ENCODE results near the gene SLC6A7. TPM values are rescaled to one million over a fixed set of nuclear protein-coding genes. Genes with fewer than 3 reads are reported as not detected.

The SLC6A7 gene
- total RNA-seq, 4 donors from 2014 or later, result not detected

DNA sequence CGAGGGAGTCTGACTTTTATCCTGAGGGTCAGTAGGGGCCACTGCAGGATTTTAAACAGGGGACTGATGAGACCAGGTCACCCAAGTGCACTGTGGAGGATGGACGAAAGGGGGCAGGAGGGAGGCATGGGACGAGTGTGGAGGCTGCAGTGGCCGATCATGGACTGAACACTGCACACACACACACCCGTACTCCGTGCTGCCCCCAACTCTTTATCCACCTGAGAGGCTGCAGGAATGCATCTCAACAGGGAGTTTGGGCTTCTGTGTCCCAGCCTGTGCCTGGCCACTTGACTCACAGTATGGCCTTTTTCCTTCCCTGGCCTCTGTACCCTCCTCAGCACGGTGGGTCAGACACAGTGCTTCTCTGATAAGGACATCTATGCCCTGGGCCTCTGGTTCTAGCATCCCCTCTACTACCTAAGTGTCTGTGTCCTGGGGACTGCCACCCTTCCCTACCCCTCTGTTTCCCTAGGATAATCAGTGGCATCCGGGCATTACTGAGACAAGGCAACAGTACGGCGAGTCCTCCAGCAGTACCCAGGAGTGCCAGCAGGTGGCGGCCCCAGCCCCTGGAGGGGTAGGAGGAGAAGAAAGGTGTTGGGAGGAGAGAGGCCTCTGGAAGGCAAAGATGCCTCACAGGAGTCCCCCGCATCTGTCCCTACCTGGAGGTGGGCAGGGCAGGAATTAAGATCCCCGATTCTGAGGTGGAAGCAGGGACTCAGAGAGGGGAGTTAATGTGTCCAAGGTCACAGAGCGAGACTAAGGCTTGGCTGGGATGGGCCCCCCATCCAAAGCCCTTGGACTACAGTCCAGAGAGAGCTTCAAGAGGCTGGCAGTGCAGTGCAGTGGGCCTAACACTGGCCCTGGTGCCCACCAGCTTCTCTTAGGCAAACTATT lies 28.4 kb upstream of the SLC6A7 start:
- Histone ChIP-seq H3K9me3 (no peaks in the 10 kb centered on the region), H3K4me3 (no peak overlapping the region), H3K36me3 (no peaks in the 10 kb centered on the region), H3K27ac (peak overlapping the region in 3 of 4 donors; percentile 72 to 90 (median 89)), H3K4me1 (peaks cover 0 to 63% (median 30%) of the 10 kb centered on the region in 3 donors), H3K27me3 (peaks cover 4% of the 10 kb centered on the region)
- 47 to 54% methylated on average over 8 of the region's 14 CpGs for WGBS, 2 donors (ENCODE audit: low coverage in 1 of 2)
- TF ChIP-seq POLR2A (IDR thresholded peaks at IDR 0.05), result no peak
- TF ChIP-seq, protein P1, sequence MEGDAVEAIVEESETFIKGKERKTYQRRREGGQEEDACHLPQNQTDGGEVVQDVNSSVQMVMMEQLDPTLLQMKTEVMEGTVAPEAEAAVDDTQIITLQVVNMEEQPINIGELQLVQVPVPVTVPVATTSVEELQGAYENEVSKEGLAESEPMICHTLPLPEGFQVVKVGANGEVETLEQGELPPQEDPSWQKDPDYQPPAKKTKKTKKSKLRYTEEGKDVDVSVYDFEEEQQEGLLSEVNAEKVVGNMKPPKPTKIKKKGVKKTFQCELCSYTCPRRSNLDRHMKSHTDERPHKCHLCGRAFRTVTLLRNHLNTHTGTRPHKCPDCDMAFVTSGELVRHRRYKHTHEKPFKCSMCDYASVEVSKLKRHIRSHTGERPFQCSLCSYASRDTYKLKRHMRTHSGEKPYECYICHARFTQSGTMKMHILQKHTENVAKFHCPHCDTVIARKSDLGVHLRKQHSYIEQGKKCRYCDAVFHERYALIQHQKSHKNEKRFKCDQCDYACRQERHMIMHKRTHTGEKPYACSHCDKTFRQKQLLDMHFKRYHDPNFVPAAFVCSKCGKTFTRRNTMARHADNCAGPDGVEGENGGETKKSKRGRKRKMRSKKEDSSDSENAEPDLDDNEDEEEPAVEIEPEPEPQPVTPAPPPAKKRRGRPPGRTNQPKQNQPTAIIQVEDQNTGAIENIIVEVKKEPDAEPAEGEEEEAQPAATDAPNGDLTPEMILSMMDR (IDR thresholded peaks at IDR 0.05), result peak in 3 of 4 experiments; percentile 91 to 93 (median 92)
- peak; percentile 71 for ATAC-seq

DNA sequence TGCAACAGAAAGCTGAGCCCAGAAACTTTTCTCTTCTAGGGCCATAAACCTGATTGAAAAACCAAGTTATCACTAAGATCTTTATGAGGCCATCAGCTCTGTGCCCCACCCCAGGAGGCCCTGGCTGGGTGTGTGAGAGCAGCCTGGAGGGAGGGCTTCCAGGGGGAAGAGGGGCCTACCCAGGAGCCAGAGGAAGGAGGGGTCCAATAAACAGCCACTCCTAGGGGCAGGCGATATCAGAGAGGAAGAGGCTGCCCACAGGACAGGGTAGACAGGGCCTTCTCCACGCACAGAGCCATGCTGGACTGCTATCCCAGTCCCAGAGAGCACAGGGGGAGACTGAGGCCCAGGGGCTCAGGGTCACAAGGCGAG lies 27.7 kb upstream of the SLC6A7 start:
- no peaks in the 10 kb centered on the region for H3K9me3 ChIP-seq
- H3K27me3 ChIP-seq, result peaks cover 10% of the 10 kb centered on the region
- no peak for ATAC-seq
- peak overlapping the region in 3 of 4 donors; percentile 30 to 90 (median 89) for H3K27ac ChIP-seq
- 88 to 92% methylated on average over 2 of the region's 3 CpGs for WGBS, 2 donors (ENCODE audit: low coverage in 1 of 2)
- H3K4me3 ChIP-seq, result no peak overlapping the region
- H3K4me1 ChIP-seq, result peaks cover 0 to 60% (median 28%) of the 10 kb centered on the region in 3 donors
- no peaks in the 10 kb centered on the region for H3K36me3 ChIP-seq
- TF ChIP-seq EP300 (IDR thresholded peaks at IDR 0.05) (no peak), POLR2AphosphoS5 (IDR thresholded peaks at IDR 0.05) (no peak), POLR2A (IDR thresholded peaks at IDR 0.05) (no peak)
- TF ChIP-seq, protein P1 (IDR thresholded peaks at IDR 0.05), result no peak

DNA sequence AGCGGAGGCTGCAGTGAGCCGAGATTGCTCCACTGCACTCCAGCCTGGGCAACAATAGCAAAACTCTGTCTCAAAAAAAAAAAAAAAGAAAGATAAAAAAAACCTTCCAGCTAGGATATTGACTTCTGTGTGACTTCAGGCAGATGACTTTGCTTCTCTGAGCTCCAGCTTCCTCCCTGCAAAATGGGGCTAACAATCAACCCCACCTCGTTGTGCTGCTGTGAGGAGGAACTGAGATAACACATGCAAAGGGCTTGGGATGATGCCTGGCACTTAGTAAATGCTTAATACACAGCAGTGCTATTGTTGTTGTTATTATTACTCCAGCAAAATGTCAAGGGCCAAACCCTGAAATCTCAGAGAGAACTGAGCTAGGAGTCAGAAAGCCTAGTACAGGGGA lies 26.8 kb upstream of the SLC6A7 start:
- no peaks in the 10 kb centered on the region for H3K36me3 ChIP-seq
- 57 to 71% methylated on average over 2 to 3 of the region's 3 CpGs for WGBS, 2 donors (ENCODE audit: low coverage in 1 of 2)
- H3K4me1 ChIP-seq, result peaks cover 0 to 56% (median 24%) of the 10 kb centered on the region in 3 donors
- no peak overlapping the region for H3K4me3 ChIP-seq
- TF ChIP-seq EP300 (IDR thresholded peaks at IDR 0.05) (no peak), POLR2A (IDR thresholded peaks at IDR 0.05) (no peak), POLR2AphosphoS5 (IDR thresholded peaks at IDR 0.05) (no peak)
- TF ChIP-seq, protein P1 (IDR thresholded peaks at IDR 0.05), result no peak
- H3K27me3 ChIP-seq, result peaks cover 20% of the 10 kb centered on the region
- ATAC-seq, result no peak
- H3K27ac ChIP-seq, result peak overlapping the region in 3 of 4 donors; percentile 57 to 90 (median 76)
- H3K9me3 ChIP-seq, result no peaks in the 10 kb centered on the region

DNA sequence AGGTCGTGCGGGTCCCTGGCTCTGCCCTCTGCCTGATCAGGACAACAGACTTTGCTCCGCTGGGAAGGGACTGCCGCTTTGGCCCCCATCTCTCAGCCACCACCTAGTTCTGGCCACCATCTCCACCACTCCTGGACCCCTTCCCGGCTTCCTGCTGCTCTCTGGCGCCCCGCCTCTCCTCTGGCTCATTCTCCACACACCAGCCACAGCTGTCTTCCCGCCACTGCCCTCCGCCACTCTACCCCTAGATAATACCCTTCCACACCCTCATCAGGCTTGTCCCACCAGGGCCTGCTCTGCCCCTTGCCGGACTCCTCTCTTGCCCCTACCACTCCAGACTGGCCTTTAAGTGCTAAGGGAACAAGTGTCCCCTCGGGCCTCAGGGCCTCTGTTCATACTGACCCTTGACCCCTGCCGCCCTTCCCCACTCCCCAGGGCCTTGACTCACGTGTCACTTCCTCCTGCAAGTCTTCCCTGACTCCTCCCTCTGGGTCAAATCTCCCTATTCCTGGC lies 26.3 kb upstream of the SLC6A7 start:
- ATAC-seq, result peak; percentile 48
- peak overlapping the region in 3 of 4 donors; percentile 57 to 90 (median 76) for H3K27ac ChIP-seq

More for the DNA sequence above, 26.3 kb upstream of the SLC6A7 start:
- H3K27me3 ChIP-seq, result peaks cover 24% of the 10 kb centered on the region
- WGBS, 2 donors (ENCODE audit: low coverage in 1 of 2), result 32 to 51% methylated on average over 3 to 6 of the region's 13 CpGs
- H3K36me3 ChIP-seq, result no peaks in the 10 kb centered on the region
- no peaks in the 10 kb centered on the region for H3K9me3 ChIP-seq
- TF ChIP-seq, protein P1 (IDR thresholded peaks at IDR 0.05), result peak in 1 of 4 experiments; percentile 22
- TF ChIP-seq POLR2AphosphoS5 (IDR thresholded peaks at IDR 0.05) (no peak), EP300 (IDR thresholded peaks at IDR 0.05) (no peak), POLR2A (IDR thresholded peaks at IDR 0.05) (no peak)
- no peak overlapping the region for H3K4me3 ChIP-seq
- H3K4me1 ChIP-seq, result peaks cover 0 to 51% (median 21%) of the 10 kb centered on the region in 3 donors

Measured in gastroesophageal sphincter (tissue), 4 donors.